Hepatocyte (in vitro differentiated cells): ENCODE results near the gene CASS4.

Experiments
- EZH2 ChIP-seq: fragments of 200-600 bp; sonication (generic); IDR thresholded peaks from 2 replicates; pipeline ENCODE4 v1.6.1; 2016; ENCODE audit warnings: antibody characterized with exemption, mild to moderate bottlenecking, borderline replicate concordance
- EZH2phosphoT487 ChIP-seq: fragments of 200-600 bp; sonication (generic); IDR thresholded peaks from one replicate; pipeline ENCODE4 v1.6.1; 2018; ENCODE audit warnings: antibody characterized with exemption, mild to moderate bottlenecking, low read depth, moderate library complexity; ENCODE audit not compliant: unreplicated experiment, severe bottlenecking
- TF ChIP-seq, protein P1 (sequence below): fragments of 200-600 bp; sonication (generic); IDR thresholded peaks from 2 replicates; pipeline ENCODE4 v1.5.1; 2016; ENCODE audit warnings: antibody characterized with exemption, mild to moderate bottlenecking; ENCODE audit not compliant: poor library complexity

DNA sequence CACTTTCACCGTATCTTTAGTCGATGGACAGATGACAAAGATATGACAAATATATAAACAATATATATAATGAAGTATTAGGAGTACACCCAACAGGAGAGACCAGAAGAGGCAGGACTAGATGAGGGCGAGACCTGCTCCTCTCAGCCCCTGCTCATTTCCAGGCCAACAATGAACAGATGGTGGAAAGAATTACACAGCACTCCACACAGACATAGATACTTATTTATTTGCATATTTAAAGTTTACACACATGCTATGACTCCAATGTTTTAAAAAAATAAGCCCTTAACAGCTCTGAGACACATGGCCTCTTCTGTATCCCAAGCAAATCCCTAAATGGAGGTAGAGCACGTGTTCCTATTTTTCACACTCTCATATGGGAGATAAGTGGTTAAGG, 42.9 kb upstream of the CASS4 start:
- TF ChIP-seq, protein P1, sequence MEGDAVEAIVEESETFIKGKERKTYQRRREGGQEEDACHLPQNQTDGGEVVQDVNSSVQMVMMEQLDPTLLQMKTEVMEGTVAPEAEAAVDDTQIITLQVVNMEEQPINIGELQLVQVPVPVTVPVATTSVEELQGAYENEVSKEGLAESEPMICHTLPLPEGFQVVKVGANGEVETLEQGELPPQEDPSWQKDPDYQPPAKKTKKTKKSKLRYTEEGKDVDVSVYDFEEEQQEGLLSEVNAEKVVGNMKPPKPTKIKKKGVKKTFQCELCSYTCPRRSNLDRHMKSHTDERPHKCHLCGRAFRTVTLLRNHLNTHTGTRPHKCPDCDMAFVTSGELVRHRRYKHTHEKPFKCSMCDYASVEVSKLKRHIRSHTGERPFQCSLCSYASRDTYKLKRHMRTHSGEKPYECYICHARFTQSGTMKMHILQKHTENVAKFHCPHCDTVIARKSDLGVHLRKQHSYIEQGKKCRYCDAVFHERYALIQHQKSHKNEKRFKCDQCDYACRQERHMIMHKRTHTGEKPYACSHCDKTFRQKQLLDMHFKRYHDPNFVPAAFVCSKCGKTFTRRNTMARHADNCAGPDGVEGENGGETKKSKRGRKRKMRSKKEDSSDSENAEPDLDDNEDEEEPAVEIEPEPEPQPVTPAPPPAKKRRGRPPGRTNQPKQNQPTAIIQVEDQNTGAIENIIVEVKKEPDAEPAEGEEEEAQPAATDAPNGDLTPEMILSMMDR: no peak
- TF ChIP-seq EZH2phosphoT487: no peak
- no peak for TF ChIP-seq EZH2
